Left ventricle myocardium inferior (tissue), 1 donor: ENCODE data around the gene ARHGAP10. TPM values are rescaled to one million over a fixed set of nuclear protein-coding genes. Genes with fewer than 3 reads are reported as not detected.

ENCODE experiments used
- DNase-seq: peaks from one replicate; pipeline ENCODE4 v3.0.0-alpha.2; 2020
- H3K27ac ChIP-seq: fragments of 200-600 bp; replicated peaks from 2 replicates; pipeline ENCODE4 v1.8.0; 2021
- H3K27me3 ChIP-seq: fragments of 200-600 bp; 2 replicates; pipeline ENCODE4 v1.8.0; 2021; ENCODE audit warnings: low read depth
- H3K36me3 ChIP-seq: fragments of 200-600 bp; 2 replicates; pipeline ENCODE4 v1.8.0; 2021
- H3K4me1 ChIP-seq: fragments of 200-600 bp; 2 replicates; pipeline ENCODE4 v1.8.0; 2021
- H3K4me3 ChIP-seq: fragments of 200-600 bp; 2 replicates; pipeline ENCODE4 v1.8.0; 2021; ENCODE audit warnings: mild to moderate bottlenecking, moderate library complexity
- H3K9me3 ChIP-seq: fragments of 200-600 bp; replicated peaks from 2 replicates; pipeline ENCODE4 v1.8.0; 2021
- intact Hi-C: fragments of 100-400 bp; cut with micrococcal nuclease; formaldehyde crosslinking; loops from one replicate; pipeline ENCODE4 v1.11.0; 2022
- microRNA-seq: library from miRNA; unstranded; fragments of <30 nt; microRNA quantifications from one replicate; pipeline ENCODE4 v1.2.0, GENCODE V29; 2020
- total RNA-seq: library from RNA; stranded (reverse); fragmentation: NEBNext Ultra II Directional; extraction: Animal tissue kit (Norgen Biotek cat#: 25700); gene quantifications from one replicate; pipeline ENCODE4 v1.2.1, GENCODE V29; 2021
- TF ChIP-seq, protein P1 (sequence below): fragments of 200-600 bp; IDR thresholded peaks from 2 replicates; pipeline ENCODE4 v1.8.0; 2021; ENCODE audit warnings: antibody characterized with exemption, mild to moderate bottlenecking, borderline replicate concordance
- donor health status: DM: no; HTN: yes; CAD: no; lungs with severe emphysema.

Gene ARHGAP10
- total RNA-seq, 1 donor from 2014 or later = 59.7 TPM

DNA sequence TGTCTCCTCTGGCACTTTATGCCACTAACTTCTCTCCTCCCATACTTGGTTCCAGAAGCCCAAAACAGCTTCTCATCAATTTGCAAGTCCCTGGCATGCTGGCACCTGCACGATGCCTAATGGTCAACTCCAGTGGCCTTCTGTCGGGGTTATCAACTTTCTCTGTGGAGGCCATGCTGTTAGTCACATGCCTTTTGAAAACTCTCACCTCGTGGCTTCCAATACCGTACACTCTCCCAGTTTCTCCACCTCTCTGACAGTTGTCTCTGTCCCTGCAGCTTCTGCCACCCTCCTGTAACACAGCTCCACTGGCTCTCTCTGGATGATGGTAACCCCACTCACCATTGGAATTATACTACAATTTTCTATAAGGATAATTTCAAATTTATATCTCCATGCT, 386.3 kb downstream of the ARHGAP10 start:
- Histone ChIP-seq H3K4me3 (no peak overlapping the region), H3K9me3 (peaks cover 9% of the 10 kb centered on the region), H3K27me3 (no peaks in the 10 kb centered on the region), H3K27ac (no peak overlapping the region), H3K36me3 (peaks cover 35% of the 10 kb centered on the region), H3K4me1 (peaks cover 10% of the 10 kb centered on the region)
- DNase-seq = no peak
- intact Hi-C loops = no loop called here
- TF ChIP-seq, protein P1, sequence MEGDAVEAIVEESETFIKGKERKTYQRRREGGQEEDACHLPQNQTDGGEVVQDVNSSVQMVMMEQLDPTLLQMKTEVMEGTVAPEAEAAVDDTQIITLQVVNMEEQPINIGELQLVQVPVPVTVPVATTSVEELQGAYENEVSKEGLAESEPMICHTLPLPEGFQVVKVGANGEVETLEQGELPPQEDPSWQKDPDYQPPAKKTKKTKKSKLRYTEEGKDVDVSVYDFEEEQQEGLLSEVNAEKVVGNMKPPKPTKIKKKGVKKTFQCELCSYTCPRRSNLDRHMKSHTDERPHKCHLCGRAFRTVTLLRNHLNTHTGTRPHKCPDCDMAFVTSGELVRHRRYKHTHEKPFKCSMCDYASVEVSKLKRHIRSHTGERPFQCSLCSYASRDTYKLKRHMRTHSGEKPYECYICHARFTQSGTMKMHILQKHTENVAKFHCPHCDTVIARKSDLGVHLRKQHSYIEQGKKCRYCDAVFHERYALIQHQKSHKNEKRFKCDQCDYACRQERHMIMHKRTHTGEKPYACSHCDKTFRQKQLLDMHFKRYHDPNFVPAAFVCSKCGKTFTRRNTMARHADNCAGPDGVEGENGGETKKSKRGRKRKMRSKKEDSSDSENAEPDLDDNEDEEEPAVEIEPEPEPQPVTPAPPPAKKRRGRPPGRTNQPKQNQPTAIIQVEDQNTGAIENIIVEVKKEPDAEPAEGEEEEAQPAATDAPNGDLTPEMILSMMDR = no peak

DNA sequence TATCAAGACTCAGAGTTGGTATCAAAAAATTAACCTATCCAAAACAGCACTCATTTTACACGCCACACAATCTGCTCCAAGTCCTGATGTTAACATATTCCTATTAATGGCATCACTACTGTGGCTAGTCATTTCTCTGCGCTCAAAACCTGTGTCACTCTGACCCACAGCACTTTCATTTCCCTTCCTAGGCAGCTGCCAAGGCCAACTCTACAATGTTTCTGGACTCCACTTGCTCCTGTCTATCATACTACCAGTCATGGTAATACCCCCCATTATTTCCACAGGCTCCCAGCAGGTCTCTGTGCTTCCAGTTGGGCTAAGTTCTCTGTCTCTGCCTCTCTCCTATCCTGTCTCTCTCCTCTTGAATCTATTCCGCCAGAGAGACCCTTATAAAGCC, 386.7 kb downstream of the ARHGAP10 start:
- no peak for DNase-seq
- intact Hi-C loops = no loop called here
- no peak overlapping the region for H3K4me3 ChIP-seq
- H3K27ac ChIP-seq = no peak overlapping the region
- TF ChIP-seq, protein P1 = no peak
- no peaks in the 10 kb centered on the region for H3K27me3 ChIP-seq
- H3K4me1 ChIP-seq = peaks cover 10% of the 10 kb centered on the region
- peaks cover 31% of the 10 kb centered on the region for H3K36me3 ChIP-seq
- peaks cover 13% of the 10 kb centered on the region for H3K9me3 ChIP-seq

DNA sequence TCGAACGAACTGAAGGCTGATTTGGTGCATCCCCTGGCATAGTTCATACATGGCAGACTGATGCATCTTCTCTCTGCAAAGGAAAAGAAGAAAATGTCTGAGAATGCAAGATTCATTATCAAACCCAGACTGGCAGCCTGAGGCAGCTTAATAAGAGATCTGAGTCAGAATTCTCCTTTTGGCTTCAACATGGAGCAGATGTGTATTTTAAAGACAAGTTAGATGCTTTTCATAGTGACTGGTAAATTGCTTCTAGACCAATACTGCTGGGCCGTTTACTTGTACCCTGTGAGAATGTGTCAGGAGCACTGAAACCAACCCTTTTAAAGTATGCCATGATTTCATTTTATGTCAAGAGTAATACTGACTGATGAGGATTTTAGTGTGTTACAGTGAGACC, 388.3 kb downstream of the ARHGAP10 start:
- H3K36me3 ChIP-seq = peaks cover 32% of the 10 kb centered on the region
- no peak for DNase-seq
- TF ChIP-seq, protein P1 = no peak
- peaks cover 29% of the 10 kb centered on the region for H3K9me3 ChIP-seq
- intact Hi-C loops = no loop called here
- peaks cover 10% of the 10 kb centered on the region for H3K4me1 ChIP-seq
- H3K27me3 ChIP-seq = no peaks in the 10 kb centered on the region
- no peak overlapping the region for H3K4me3 ChIP-seq
- no peak overlapping the region for H3K27ac ChIP-seq

Small RNA genes within 50 kb of the gene (microRNA-seq; reads per million reads assigned to microRNA genes)
- gene MIR4799 = 0.94 reads per million

Other genes with a start within 250 kb of the ARHGAP10 start
- gene TMEM184C, start 114.7 kb upstream of the ARHGAP10 start, total RNA-seq = 24.7 TPM
- 5.0 TPM for gene PRMT9, start 47.9 kb upstream of the ARHGAP10 start, total RNA-seq